COR-L47 (cell line): ENCODE results near the gene NEAT1.
A peak's percentile ranks its signal among the peaks of the same experiment; 100 is the strongest.

Source experiments
- DNase-seq: peaks from one replicate; lab custom pipeline; 2025; lab: John Stamatoyannopoulos, UW

Gene NEAT1

DNA sequence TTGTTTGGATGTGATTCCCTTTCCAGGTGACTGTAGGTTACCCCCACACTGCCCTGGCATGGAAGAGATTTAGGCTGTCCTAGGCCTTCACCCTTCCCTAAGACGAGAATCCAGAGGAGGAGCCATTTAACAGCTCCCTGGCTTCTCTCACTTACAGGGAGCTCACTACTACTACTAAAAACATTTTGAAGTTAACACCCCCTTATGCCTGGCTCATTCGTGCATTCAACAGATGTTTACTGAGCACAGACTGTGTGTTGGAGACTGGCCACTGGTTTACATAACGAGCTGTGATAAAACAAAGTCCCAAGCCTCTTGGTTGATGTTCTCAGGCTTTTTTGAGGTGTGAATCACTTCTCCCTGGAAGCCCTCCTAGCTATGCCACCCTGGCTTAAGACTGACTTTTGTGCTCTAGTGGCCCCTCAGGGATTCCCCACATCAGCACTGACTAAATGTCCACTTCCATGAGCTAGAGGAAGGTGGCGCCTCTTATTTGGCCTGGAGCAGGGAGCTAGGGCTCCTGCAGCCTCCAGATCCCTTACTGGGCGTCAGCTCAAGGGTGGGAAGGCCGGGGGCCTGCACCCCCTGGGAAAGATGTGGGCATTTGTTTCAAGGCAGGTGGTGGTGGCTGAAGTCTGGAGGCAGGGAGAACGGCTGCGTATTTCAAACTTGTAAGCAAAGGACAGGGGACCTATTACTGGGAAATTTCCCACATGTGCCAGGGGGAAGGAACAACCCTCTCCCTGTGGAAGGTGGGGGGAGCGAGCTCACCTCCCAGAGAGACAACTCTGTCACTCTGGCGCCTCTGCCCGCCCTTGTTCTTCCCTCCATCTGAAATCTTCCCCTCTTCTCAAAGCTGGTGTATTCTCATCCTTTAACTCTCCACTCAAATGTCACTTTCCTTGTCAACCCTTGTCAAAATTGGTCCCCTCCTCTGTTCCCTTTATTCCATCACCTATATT, 56.9 kb downstream of the NEAT1 start:
- peak; percentile 56 for DNase-seq

DNA sequence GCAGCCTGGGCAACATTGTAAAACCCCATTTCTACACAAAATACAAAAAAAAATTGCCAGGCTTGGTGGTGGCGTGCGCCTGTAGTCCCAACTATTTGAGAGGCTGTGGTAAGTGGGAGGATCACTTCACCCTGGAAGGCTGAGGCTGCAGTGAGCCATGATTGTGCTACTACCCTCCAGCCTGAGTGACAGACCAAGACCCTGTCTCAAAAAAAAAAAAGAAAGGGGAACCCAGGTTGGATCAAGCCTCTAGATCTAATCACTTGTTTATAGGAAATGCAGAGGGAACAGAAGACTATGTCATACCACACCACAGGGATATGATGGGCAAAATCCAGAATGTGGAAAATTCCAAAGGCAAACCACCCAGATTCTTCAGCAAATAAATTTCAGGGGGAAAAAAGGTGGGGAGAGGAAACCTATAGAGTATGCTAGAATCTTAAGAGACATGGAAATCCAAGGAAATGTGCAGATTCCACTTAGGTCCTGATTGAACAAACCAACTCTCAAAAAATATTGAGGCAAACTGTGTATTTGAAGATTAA, 59.8 kb downstream of the NEAT1 start:
- no peak for DNase-seq

DNA sequence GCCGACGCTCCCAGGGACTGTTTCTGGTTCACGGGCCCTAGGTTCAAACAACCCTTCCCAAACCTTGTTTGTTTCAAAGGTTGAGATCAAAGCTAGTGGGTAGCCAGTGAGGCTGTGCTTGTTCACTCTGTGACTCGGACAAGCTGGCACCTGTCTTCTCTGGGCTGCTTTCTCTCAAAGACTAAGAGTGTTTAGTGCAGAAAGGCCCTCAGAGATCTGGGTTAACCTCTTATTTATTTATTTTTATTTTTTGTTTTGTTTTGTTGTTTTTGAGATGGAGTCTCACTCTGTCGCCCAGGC, 63.3 kb downstream of the NEAT1 start:
- no peak for DNase-seq

DNA sequence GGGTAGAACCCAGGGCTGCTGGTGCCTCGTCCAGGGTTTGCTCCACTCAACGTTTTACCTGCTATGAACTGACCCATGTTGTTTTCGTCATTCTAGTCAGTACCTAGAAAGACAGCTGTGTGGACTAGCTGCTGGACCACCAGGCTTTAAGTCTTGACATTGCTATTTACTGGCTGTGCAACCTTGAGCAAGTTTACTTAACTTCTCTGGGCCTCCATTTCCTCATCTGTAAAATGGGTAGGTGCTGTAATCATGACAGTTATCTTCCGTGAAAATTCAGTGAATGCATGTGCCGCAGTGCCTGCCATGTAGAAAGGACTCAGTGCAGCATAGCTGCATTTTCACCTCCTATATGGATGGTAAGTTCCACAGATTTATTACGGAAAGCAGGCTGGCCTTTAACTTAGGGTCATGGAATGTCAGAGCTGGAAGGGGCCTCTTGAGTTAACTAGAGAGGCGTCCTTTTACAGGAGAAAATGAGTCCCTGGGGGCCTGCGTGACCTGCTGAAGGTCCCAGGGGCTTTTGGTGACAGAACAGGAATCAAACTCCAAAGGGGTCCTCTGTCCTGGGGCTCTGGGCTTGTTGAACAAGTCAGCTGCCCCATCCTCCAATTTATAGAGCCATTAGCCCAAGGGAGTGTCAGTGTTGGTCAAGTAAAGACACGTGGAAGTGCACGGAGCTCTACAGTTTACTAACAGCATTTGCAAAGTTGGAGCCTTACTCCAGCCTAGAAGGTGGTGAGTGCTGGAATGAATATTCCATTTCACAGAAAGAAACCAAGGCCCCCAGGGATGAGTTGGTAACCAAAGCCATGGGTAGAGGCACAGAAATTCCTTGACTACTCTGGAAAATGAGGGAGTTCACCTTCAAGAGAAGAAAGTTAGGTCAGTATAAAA, 64.2 kb downstream of the NEAT1 start:
- no peak for DNase-seq

DNA sequence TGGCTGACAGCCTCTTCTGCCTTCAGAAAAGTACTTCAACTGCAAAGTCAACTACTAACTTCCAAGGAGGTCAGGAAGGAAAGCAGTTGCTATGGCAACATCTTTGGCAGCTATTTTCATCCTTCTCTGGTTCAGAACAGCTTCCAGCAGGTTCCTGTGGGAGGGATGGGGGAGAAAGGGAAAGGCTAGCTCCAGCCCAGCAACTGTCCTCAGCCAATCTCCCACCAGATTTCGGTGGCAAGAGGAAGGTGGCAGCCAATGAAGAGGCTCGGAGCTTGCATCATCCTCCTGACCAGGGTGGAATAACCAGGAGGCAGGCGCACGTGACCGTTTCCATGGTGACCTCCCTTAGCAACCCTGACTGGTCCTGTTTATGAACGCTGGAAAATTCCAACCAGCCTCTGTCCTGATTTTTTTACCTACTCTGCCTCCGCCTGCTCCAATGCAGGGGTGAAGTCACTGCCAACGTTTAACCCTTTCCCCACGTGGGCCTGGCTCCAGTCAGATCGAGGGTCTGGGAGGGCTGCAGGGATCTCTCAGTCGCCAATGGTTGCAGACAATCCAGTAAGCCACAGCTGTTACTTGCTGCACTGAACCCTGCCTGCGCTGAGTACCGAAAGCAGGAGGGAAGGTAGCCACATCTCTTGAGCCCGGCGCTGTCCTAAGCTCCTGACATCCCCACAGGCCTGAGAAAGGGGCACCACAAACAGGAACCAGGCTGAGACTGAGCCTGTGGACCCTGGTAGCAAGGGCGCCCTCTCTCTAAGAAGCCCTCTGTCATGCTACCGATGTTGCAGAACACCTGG, 65.1 kb downstream of the NEAT1 start:
- peak; percentile 99 for DNase-seq

DNA sequence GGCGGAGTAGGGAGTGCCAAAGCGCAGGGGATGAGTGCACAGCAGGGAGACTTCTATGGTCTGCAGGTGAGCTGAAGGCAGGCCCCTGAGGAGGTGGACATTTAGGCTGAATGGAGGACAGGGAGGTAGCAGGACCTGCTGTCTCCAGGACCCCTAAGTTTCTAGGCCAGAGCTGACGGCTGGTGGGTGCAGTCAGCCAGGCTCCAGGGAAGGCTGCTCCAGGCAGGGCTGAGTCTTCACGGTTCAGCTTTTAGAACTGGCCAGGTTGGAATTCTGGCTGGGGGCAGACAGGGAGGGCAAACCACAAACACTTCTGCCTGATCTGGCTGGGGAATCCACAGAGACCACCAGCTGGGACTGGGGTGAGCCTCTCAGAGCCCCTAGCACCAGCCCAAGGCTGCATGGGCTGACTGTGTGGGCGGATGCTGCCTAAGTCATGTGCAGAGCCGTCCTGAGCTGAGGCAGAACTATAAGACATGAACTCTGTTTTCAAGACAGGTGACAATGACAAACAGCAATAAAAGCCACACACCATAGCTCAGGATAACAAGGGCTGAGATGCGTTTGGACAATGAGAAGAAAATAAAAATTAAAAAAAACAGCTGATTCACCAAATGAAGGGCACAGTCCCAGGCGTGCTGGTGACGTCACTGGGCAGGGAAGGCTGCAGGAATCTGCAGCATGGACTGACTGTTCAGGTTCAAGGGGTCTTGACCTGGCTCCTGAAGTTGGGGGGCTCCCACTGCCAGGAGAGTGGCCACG, 65.9 kb downstream of the NEAT1 start:
- no peak for DNase-seq

DNA sequence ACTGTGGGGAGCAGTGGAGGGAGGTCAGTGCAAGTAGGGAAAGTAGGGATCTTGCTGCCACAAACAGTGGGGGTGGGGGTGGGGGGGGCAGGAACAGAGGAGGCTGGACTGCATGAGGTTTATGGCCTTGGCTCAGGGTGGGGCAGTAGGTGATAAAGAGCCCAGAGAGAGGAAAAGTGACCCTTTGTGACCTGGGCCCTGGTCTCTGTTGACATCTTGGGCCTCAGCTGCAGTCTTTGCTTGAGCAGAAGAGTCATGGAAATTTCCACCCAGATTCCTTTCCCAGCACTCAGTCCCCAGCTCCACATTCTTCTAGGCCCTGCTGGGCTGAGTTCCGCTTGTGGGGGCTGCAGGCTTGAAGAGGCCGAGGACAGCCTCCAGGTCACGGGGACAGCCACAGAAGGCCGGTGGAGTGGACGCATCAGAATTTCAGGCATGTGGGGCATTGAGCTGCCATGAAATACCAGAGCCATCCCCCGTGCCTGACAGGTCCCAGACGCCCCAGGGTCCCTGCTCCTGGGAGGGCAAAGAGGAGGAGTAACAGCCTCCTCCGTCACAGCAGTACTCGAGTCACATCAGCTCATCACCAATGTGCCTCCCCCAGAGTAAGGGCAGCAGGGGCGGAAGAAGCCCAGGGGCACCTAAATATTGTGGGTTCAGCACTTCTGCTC, 66.6 kb downstream of the NEAT1 start:
- DNase-seq: no peak

DNA sequence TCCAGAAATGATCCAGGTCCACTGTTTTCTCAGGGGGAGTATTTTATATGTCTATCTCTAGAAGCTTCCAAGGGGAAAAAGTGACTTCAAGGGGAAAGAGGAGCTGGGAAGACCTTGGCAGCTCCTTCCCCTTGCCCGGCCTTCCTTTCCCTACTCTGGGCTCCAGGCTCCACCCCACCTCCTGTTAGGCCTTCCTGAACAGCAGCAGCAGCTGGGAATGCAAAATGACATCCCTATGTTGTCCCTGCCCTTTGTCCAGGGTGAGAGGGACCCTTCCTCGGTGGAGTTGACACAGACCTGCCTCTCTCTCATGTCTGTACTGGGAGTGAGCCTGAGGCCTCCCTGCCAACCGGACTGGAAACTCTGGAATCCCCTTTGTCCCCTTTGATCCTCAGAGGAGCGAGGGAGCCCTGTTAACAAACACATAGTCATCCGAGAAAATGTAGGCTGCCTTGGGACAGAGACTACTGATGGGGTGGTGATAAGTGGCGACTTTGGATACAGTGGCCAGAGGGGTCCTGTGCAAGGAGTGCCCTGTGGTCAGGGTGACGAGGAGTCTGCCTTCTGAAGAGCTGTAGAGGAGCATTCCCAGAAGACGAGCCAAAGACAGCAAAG, 67.2 kb downstream of the NEAT1 start:
- DNase-seq: no peak

DNA sequence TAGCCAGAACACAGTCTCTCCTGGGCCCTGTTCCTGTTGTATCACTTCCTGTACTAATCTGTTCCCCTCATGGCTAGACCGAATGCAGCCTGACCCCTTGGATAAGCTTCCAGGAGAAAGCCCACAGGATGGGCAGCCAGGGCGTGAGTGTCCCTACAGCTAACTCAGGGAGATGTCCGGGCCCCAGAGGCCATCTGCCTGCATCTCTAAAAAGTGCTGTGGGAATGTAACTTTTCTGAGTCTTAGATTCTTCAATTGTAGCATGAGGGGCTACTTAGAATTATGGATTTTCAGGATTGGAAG, 68.5 kb downstream of the NEAT1 start:
- no peak for DNase-seq

DNA sequence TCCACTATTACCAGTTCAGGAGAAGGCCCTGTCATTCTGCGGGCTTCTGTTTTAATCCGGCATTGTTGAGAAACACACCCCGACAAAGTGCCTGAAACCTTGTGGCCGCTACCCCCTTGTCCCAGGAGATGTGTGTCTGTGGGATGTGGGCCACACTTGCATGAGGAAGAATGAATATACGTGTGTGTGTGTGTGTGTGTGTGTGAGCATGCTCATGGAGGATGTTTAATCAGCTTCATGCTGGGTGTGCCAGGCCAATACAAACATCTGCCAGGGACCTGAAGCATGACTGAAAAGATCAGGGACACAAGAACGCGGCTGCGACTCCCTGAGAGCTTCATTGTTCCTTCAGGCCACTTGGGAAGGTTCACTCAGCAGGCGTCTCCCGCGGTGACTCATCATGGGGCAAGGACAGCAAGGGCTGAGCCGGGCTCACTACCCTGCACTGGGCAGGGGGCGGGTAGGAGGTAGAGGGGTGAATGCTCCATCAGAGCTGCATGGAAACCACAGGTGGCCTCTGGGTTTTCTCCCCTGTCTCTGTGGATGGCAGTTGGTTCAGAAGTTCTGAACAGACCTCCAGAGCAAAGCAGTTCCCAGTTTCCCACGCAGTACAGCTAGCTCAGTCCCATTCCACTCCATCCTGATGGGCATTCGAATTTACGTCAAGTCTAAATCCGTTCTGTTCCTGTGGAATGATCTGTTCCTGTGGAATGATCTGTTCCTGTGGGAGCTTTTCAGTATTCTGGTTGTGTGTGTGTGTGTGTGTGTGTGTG, 69.2 kb downstream of the NEAT1 start:
- peak; percentile 98 for DNase-seq

DNA sequence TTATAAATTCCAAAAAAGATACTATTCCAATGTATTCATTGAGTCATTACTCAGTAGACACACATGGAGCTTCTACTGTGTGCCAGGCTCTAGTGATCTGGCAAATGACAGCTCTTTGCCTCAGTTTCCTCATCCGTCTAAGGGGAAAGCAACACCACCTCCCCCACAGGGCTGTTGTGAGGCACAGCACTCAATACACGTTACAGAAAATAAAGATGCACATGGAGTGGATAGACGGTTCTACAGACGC, 69.7 kb downstream of the NEAT1 start:
- DNase-seq: no peak

DNA sequence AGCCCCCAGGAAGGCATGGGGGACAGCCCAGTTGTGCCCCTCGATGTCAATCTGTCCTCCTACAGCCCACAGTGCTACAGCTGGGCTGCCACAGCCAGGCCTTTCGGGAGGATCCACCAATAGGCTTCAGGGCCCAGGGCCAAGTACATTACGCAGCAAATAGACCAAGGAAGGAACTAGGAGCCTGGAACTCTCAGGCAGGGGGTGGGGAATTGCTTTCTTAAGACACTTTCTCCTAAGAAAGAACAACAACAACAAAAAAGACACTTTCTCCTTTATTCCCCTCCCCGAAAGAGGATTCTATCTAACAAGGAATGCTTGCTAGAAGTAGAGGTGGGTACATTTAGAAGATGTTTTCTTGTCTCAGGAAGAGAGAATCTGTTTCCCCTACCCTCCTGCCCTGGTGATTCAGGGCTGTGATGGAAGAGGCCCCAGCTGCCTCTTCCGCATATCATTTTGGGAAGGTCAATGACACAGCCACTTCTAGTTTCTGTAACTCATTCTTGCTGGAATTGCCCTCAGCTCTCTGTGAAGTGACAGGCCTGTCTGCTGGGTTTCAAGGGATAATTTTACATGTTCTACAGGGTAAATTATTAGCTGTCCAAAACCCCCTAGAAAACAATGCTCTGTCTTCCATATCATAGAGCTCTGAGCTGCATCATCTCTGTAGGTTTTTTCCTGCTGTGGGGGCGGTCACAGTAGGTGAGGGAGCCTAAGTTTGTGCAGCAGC, 70.2 kb downstream of the NEAT1 start:
- DNase-seq: no peak

DNA sequence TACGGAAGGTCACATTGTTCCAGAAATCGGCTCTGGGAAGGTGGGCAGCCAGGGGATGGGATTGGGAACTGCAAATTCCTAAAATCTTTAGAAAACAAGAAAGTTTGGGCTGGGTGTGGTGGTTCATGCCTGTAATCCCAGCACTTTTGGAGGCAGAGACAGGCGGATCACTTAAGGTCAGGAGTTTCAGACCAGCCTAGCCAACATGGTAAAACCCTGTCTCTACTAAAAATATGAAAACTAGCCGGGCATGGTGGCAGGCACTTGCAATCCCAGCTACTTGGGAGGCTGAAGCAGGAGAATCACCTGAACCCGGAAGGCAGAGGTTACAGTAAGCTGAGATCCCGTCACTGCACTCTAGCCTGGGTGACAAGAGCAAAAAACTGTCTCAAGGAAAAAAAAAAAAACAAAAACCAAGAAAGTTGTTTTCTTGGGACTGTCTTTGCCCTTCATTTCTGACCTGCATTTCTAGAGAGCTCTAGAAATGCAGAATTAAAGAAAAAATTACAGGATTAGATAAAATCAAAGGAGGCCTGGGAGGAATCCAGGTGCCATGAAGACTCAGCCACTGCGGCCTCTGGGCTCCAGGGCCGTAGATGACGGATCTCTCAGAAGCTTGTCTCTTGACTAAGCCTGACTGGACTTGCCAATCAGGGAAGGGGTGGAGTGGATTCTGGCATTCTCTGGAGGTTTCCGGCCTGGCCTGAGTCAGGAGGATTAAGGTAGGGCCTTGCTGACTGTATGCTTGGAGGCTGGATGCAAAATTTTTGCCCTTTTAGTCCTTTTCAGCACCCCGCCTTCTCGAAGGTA, 71.0 kb downstream of the NEAT1 start:
- DNase-seq: no peak
